IMR-90 (cell line): Measurements from ENCODE around the gene SLC22A7. TPM values are rescaled to one million over a fixed set of nuclear protein-coding genes. Genes with fewer than 3 reads are reported as not detected.

Experiments
- ATAC-seq: fragments of 200-7000 bp; cut with Tn5 transposase; 2 replicates; pipeline ENCODE4 v1.9.1; 2020; ENCODE audit warnings: low read depth, mild to moderate bottlenecking, moderate library complexity
- BruUV-seq: library from RNA; stranded (reverse); fragments of 400-500 nt; replicated peaks from 2 replicates; lab custom pipeline; 2021; lab: Mats Ljungman, UMichigan
- CTCF ChIA-PET: fragments of 300-600 bp; formaldehyde crosslinking; extraction: SDS; loops from one replicate; lab custom pipeline; 2021; ENCODE audit warnings: antibody characterized with exemption; lab: Yijun Ruan, JAX
- POLR2A ChIA-PET: fragments of 300-600 bp; sonication (Branson Sonifier 250); formaldehyde crosslinking; loops from one replicate; lab custom pipeline; 2022; ENCODE audit warnings: antibody characterized with exemption; ENCODE audit not compliant: unreplicated experiment; lab: Charles Lee
- DNase-seq: peaks from one replicate; pipeline ENCODE4 v3.0.0; 2013
- H2AFZ ChIP-seq: replicated peaks from 2 replicates; pipeline ENCODE3; 2013; ENCODE audit warnings: low read length, mild to moderate bottlenecking; ENCODE audit not compliant: poor library complexity
- H2AK5ac ChIP-seq: 2 replicates; pipeline ENCODE4 v1.6.1; 2013; ENCODE audit warnings: low read depth, low read length, inconsistent platforms
- H2AK9ac ChIP-seq: replicated peaks from 2 replicates; pipeline ENCODE3; 2013; ENCODE audit warnings: mild to moderate bottlenecking, low read depth, low read length, moderate library complexity; ENCODE audit not compliant: poor library complexity
- H2BK120ac ChIP-seq: 2 replicates; pipeline ENCODE4 v1.6.1; 2013; ENCODE audit warnings: low read depth, low read length, inconsistent platforms
- H2BK15ac ChIP-seq: 3 replicates; pipeline ENCODE4 v1.6.1; 2013; ENCODE audit warnings: low read depth, low read length, inconsistent platforms
- H2BK20ac ChIP-seq: 2 replicates; pipeline ENCODE4 v1.6.1; 2013; ENCODE audit warnings: low read depth, mild to moderate bottlenecking, inconsistent platforms, low read length, moderate library complexity
- H2BK5ac ChIP-seq: 2 replicates; pipeline ENCODE4 v1.6.1; 2013; ENCODE audit warnings: mild to moderate bottlenecking, low read depth, low read length, inconsistent platforms; ENCODE audit not compliant: poor library complexity, severe bottlenecking
- H3K14ac ChIP-seq: replicated peaks from 2 replicates; pipeline ENCODE4 v1.6.1; 2013; ENCODE audit warnings: low read depth, low read length, inconsistent platforms
- H3K18ac ChIP-seq: 2 replicates; pipeline ENCODE4 v1.6.1; 2013; ENCODE audit warnings: low read depth, low read length, control low read depth
- H3K23ac ChIP-seq: 2 replicates; pipeline ENCODE4 v1.6.1; 2013; ENCODE audit warnings: low read depth, low read length, inconsistent platforms
- H3K27ac ChIP-seq: 2 replicates; pipeline ENCODE4 v1.5.1; 2013; ENCODE audit warnings: mild to moderate bottlenecking, control low read depth, low read length; ENCODE audit not compliant: insufficient read depth
- H3K27me3 ChIP-seq: 2 replicates; pipeline ENCODE4 v1.6.1; 2013; ENCODE audit warnings: low read length; ENCODE audit not compliant: control insufficient read depth, insufficient read depth
- H3K36me3 ChIP-seq: 2 replicates; pipeline ENCODE4 v1.6.1; 2013; ENCODE audit warnings: low read length, mixed read lengths; ENCODE audit not compliant: control insufficient read depth, insufficient read depth
- H3K4ac ChIP-seq: 2 replicates; pipeline ENCODE4 v1.6.1; 2013; ENCODE audit warnings: low read depth, low read length, inconsistent platforms
- H3K4me1 ChIP-seq: 2 replicates; pipeline ENCODE4 v1.6.1; 2013; ENCODE audit warnings: low read length, mixed read lengths; ENCODE audit not compliant: control insufficient read depth, insufficient read depth
- H3K4me2 ChIP-seq: 2 replicates; pipeline ENCODE4 v1.6.1; 2013; ENCODE audit warnings: low read depth, mild to moderate bottlenecking, control low read depth, low read length, moderate library complexity
- H3K4me3 ChIP-seq: 2 replicates; pipeline ENCODE4 v1.5.1; 2013; ENCODE audit warnings: low read depth, mild to moderate bottlenecking, control low read depth, low read length, moderate library complexity; ENCODE audit not compliant: insufficient read depth
- H3K56ac ChIP-seq: 2 replicates; pipeline ENCODE4 v1.6.1; 2013; ENCODE audit warnings: low read length, inconsistent platforms; ENCODE audit not compliant: insufficient read depth; ENCODE audit errors: extremely low read depth
- H3K79me1 ChIP-seq, 2 experiments: 2 replicates each; pipeline ENCODE4 v1.6.1; 2013; ENCODE audit warnings: low read length in 2 of 2, inconsistent platforms in 1 of 2, low read depth in 1 of 2
- H3K9ac ChIP-seq: 2 replicates; pipeline ENCODE4 v1.6.1; 2013; ENCODE audit warnings: low read depth, low read length, control low read depth
- H3K9me1 ChIP-seq: 2 replicates; pipeline ENCODE4 v1.6.1; 2013; ENCODE audit warnings: low read length, inconsistent platforms; ENCODE audit not compliant: insufficient read depth
- H3K9me3 ChIP-seq: 2 replicates; pipeline ENCODE4 v1.6.1; 2013; ENCODE audit warnings: low read length; ENCODE audit not compliant: control insufficient read depth, insufficient read depth
- H4K20me1 ChIP-seq: 2 replicates; pipeline ENCODE4 v1.6.1; 2013; ENCODE audit warnings: low read length, inconsistent platforms; ENCODE audit not compliant: insufficient read depth
- H4K5ac ChIP-seq: 2 replicates; pipeline ENCODE4 v1.6.1; 2013; ENCODE audit warnings: mild to moderate bottlenecking, low read depth, low read length, control low read depth
- H4K8ac ChIP-seq, 2 experiments: 2 replicates each; pipeline ENCODE4 v1.6.1; 2013; ENCODE audit warnings: low read depth in 2 of 2, low read length in 2 of 2, control low read depth in 1 of 2, inconsistent platforms in 1 of 2
- H4K91ac ChIP-seq: 2 replicates; pipeline ENCODE4 v1.6.1; 2013; ENCODE audit warnings: low read depth, low read length, inconsistent platforms; ENCODE audit not compliant: insufficient read depth
- BHLHE40 ChIP-seq: fragments of 150-350 bp; IDR thresholded peaks from 2 replicates; pipeline ENCODE4 v1.6.1; 2016; ENCODE audit warnings: mild to moderate bottlenecking, low read depth, low read length
- CEBPB ChIP-seq: IDR thresholded peaks from 2 replicates; pipeline ENCODE4 v1.6.1; 2012; ENCODE audit warnings: low read depth, low read length, improper control_type of control experiment
- CHD1 ChIP-seq: IDR thresholded peaks from 2 replicates; pipeline ENCODE4 v1.6.1; 2012; ENCODE audit warnings: low read depth, low read length, improper control_type of control experiment
- CTCF ChIP-seq: conservative IDR thresholded peaks from 2 replicates; pipeline ENCODE4 v1.5.1; 2012; ENCODE audit warnings: mild to moderate bottlenecking, low read depth, low read length, improper control_type of control experiment
- FOS ChIP-seq: fragments of 150-350 bp; IDR thresholded peaks from 2 replicates; pipeline ENCODE4 v1.6.1; 2016; ENCODE audit warnings: low read depth, low read length
- MAFK ChIP-seq: IDR thresholded peaks from 2 replicates; pipeline ENCODE4 v1.6.1; 2012; ENCODE audit warnings: low read depth, low read length, improper control_type of control experiment
- MAZ ChIP-seq: IDR thresholded peaks from 2 replicates; pipeline ENCODE4 v1.6.1; 2012; ENCODE audit warnings: low read depth, mild to moderate bottlenecking, low read length, improper control_type of control experiment, moderate library complexity, borderline replicate concordance
- MXI1 ChIP-seq: IDR thresholded peaks from 2 replicates; pipeline ENCODE4 v1.6.1; 2012; ENCODE audit warnings: low read depth, mild to moderate bottlenecking, low read length, moderate library complexity, borderline replicate concordance
- NFE2L2 ChIP-seq: fragments of 150-350 bp; IDR thresholded peaks from 2 replicates; pipeline ENCODE4 v1.6.1; 2016; ENCODE audit warnings: low read depth, mild to moderate bottlenecking, low read length
- POLR2A ChIP-seq: IDR thresholded peaks from 2 replicates; pipeline ENCODE4 v1.6.1; 2012; ENCODE audit warnings: mild to moderate bottlenecking, low read depth, low read length
- RAD21 ChIP-seq: IDR thresholded peaks from 2 replicates; pipeline ENCODE4 v1.6.1; 2012; ENCODE audit warnings: low read length, improper control_type of control experiment
- RCOR1 ChIP-seq: IDR thresholded peaks from 2 replicates; pipeline ENCODE4 v1.6.1; 2012; ENCODE audit warnings: mild to moderate bottlenecking, low read length, improper control_type of control experiment; ENCODE audit not compliant: insufficient replicate concordance
- RFX5 ChIP-seq: IDR thresholded peaks from 2 replicates; pipeline ENCODE4 v1.8.0; 2012; ENCODE audit warnings: low read depth, mild to moderate bottlenecking, low read length, moderate library complexity
- SMC3 ChIP-seq: fragments of 150-350 bp; IDR thresholded peaks from 2 replicates; pipeline ENCODE4 v1.6.1; 2016; ENCODE audit warnings: low read depth, mild to moderate bottlenecking, antibody characterized with exemption, low read length, moderate library complexity
- USF2 ChIP-seq: fragments of 150-350 bp; IDR thresholded peaks from 2 replicates; pipeline ENCODE4 v1.6.1; 2017; ENCODE audit warnings: mild to moderate bottlenecking, antibody characterized with exemption, low read length, low read depth
- WGBS, 2 experiments: methylation state at CpG; one replicate each; pipeline versions ENCODE4 v1.1.5 to v1.1.7; 2013; ENCODE audit warnings: missing lambda C conversion rate in 2 of 2; ENCODE audit not compliant: insufficient read length in 1 of 2; ENCODE audit errors: extremely low coverage in 2 of 2; 5-methylcytosine and 5-hydroxymethylcytosine counted together
- dilution Hi-C: fragments of 300-500 bp; cut with HindIII; formaldehyde crosslinking; loops from one replicate; pipeline ENCODE4 v1.14.3; 2018; ENCODE audit warnings: low sequenced_read_pairs; ENCODE audit not compliant: unreplicated experiment
- in situ Hi-C: fragments of 300-500 bp; cut with MboI; formaldehyde crosslinking; loops from 3 replicates; pipeline ENCODE4 v1.14.3; 2019; ENCODE audit warnings: low sequenced_read_pairs, inconsistent platforms, mixed read lengths
- intact Hi-C: fragments of 100-400 bp; cut with micrococcal nuclease; formaldehyde crosslinking; loops from 2 replicates; pipeline ENCODE4 v1.10.0; 2022
- polyA plus RNA-seq, 3 experiments: library from polyadenylated mRNA; depleted of rRNA; stranded (reverse); fragments of >200 nt; gene quantifications; 2 replicates each; pipeline ENCODE4 v1.2.3, GENCODE V29; 2012; ENCODE audit warnings: low replicate concordance in 1 of 3
- total RNA-seq: library from RNA; depleted of rRNA; stranded (reverse); fragments of >200 nt; gene quantifications from 2 replicates; pipeline ENCODE4 v1.2.3, GENCODE V29; 2012
- TF ChIP-seq, protein P1 (sequence below): fragments of 150-350 bp; IDR thresholded peaks from 2 replicates; pipeline ENCODE4 v1.6.1; 2016; ENCODE audit warnings: low read depth, mild to moderate bottlenecking, low read length, moderate library complexity, borderline replicate concordance

The SLC22A7 gene
- total and polyA plus RNA-seq, 2 of the 4 experiments (the other 2 are of a cell fraction) = not detected

DNA sequence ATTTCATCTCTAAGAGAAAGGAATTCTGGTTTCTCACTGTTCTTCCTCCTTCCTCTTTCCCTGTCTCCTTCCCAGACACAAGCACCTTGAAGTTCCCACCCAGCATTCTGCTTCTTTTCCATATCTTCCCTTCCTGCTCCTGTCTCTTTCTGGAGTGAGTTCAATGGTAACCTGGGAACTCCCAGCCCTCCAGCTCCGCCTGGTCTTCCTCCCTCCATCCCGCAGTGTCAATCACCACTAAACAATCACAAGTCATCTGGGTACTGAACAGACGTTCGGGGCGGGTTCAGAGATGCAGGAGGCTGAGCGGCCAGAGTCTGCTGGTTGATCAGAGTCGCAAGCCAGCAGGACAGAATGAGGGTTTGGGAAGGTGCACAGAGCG lies 47.1 kb upstream of the SLC22A7 start:
- Histone ChIP-seq H2AFZ (peak overlapping the region; percentile 78), H2BK20ac (no peak overlapping the region), H3K36me3 (no peaks in the 10 kb centered on the region), H4K20me1 (no peaks in the 10 kb centered on the region), H3K4ac (no peak overlapping the region), H2BK15ac (no peak overlapping the region), H3K56ac (no peak overlapping the region), H3K4me2 (no peak overlapping the region), H2BK5ac (no peak overlapping the region), H2AK9ac (no peak overlapping the region), H3K4me3 (no peak overlapping the region), H3K9me3 (no peaks in the 10 kb centered on the region), H3K9ac (no peak overlapping the region), H4K5ac (no peak overlapping the region), H3K9me1 (0 out of 2 replicates have a peak, but pooled peaks cover 4% of the 10 kb centered on the region), H3K14ac (no peak overlapping the region), H3K23ac (no peak overlapping the region), H3K27me3 (peaks cover 65% of the 10 kb centered on the region), H2BK120ac (no peak overlapping the region), H3K4me1 (no peaks in the 10 kb centered on the region; the same call in 1 of the 2 replicates), H3K18ac (no peak overlapping the region), H3K79me1 (no peaks in the 10 kb centered on the region), H4K91ac (no peak overlapping the region), H4K8ac (no peak overlapping the region), H2AK5ac (no peak overlapping the region), H3K27ac (no peak overlapping the region)
- DNase-seq (no peak), ATAC-seq (no peak)
- TF ChIP-seq CHD1 (no peak), MXI1 (no peak), POLR2A (no peak), USF2 (no peak), MAFK (no peak), RFX5 (no peak), FOS (no peak), RAD21 (no peak), SMC3 (no peak), RCOR1 (no peak), MAZ (no peak), CTCF (no peak), NFE2L2 (no peak), BHLHE40 (no peak), CEBPB (no peak)
- TF ChIP-seq, protein P1, sequence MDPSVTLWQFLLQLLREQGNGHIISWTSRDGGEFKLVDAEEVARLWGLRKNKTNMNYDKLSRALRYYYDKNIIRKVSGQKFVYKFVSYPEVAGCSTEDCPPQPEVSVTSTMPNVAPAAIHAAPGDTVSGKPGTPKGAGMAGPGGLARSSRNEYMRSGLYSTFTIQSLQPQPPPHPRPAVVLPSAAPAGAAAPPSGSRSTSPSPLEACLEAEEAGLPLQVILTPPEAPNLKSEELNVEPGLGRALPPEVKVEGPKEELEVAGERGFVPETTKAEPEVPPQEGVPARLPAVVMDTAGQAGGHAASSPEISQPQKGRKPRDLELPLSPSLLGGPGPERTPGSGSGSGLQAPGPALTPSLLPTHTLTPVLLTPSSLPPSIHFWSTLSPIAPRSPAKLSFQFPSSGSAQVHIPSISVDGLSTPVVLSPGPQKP = no peak
- dilution Hi-C loops = no loop called here
- in situ Hi-C loops = no loop called here
- intact Hi-C loops = no loop called here
- 10% methylated on average over 2 of the region's 8 CpGs; no CpG with 5 or more reads in 1 of the 2 experiments for WGBS, 2 experiments
- no TSS peak for BruUV-seq
- ChIA-PET CTCF (no interaction called here), POLR2A (no interaction called here)
